Measurements from ENCODE around the gene ROM1. TPM values are rescaled to one million over a fixed set of nuclear protein-coding genes. Genes with fewer than 3 reads are reported as not detected.
"Not testable (repeated sequence)": the region's sequence is repeated elsewhere in the genome, so short reads cannot be mapped to it uniquely, and the experiment has no call there.

The ROM1 gene
- total RNA-seq, 1 donor from 2014 or later: 3.3 TPM

DNA sequence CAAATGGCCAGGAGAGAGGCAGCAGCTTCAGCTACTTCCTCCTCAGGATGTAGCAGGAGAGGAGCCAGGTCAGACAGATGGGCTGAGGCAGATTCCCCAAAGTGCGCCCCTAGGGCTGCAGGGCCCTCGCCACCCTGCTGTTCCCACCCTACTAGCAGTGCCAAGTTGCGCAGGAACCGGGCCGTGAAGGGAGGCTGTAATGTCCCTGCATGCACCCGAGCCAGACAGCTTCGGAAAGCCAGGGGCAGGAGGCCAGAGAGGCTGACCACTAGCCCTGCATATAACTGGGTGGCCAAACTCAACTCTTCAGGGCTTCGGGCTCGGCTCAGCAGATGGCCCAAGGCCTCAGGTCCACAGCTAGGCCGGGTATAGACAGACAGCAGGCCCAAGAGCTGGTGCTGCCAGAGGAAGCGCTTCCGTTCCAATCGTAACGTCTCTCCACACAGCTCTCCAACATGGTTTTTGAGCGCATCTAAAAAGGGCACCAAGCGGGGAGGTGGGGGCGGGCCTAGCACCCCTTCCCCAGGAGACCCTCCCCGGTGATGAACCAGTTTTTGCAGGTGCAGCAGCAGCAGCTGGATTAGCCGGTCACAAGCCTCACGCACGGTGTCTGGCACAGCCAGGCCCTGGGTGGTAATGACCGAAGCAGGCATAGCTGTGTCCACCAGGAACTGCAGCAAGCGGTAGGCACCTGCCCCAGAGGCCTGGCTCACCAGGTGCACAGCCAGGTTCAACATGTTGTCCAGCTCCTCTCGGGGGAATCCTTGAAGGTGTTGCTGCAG, 35.3 kb downstream of the ROM1 start:
- DNase-seq (ENCODE audit: low read depth in 2 of 2): no peak

DNA sequence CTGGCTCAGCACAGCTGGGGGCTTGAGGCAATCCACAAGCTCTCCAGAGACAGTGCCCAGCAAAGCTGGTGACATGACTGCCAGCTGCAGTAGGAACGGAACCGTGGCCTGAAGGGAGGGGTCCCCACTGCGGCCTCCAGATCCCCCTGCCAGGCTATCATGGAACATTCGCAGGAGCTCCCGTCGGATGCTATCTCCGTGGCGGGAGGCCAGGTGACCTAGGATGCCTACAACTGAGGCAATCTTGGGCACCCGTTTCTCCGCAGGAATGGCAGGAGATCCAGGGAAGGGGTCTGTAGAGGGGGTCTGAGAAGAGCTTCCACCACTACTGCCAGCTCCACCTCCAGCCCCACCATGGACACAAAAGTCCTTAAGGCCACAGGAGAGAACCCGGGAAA, 35.9 kb downstream of the ROM1 start:
- DNase-seq (ENCODE audit: low read depth in 2 of 2): no peak

DNA sequence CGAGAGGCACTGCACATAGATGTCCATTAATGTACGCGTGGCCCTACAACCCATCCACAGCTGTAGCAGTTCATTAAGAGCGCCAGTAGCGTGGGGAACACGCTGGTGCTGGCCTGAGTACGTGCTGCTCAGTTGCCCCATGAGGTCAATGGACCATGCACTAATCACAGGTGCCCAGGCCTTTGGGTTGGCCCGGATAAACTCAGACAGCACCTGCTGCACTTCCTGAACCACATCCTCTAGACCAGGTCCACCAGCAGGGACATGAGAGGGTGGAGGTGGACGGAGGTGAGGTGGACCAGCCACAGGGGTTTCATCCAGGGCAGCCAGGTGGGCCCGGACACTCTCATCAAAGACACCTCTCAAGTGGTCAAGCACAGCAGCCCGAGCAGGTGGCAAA, 36.4 kb downstream of the ROM1 start:
- DNase-seq (ENCODE audit: low read depth in 2 of 2): no peak

DNA sequence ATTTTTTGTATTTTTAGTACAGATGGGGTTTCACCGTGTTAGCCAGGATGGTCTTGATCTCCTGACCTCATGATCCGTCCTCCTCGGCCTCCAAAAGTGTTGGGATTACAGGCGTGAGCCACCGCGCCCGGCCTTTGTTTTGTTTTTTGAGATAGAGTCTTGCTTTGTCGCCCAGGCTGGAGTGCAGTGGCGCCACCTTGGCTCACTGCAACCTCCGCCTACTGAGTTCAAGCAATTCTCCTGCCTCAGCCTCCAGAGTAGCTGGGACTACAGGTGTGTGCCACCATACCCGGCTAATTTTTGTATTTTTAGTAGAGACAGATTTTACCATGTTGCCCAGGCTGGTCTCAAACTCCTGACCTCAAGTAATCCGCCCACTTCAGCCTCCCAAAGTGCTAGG, 37.2 kb downstream of the ROM1 start:
- DNase-seq (ENCODE audit: low read depth in 2 of 2): not testable (repeated sequence)

GRCh38 chr11:62652161-62653006, 39.3 kb downstream of the ROM1 start:
- no peak for DNase-seq (ENCODE audit: low read depth in 2 of 2)

- DNase-seq (ENCODE audit: low read depth in 2 of 2): no peak
Measured at GRCh38 chr11:62654297-62654696, 41.2 kb downstream of the ROM1 start.

- no peak for DNase-seq (ENCODE audit: low read depth in 2 of 2)
Measured at GRCh38 chr11:62656796-62657429, 43.9 kb downstream of the ROM1 start.

DNA sequence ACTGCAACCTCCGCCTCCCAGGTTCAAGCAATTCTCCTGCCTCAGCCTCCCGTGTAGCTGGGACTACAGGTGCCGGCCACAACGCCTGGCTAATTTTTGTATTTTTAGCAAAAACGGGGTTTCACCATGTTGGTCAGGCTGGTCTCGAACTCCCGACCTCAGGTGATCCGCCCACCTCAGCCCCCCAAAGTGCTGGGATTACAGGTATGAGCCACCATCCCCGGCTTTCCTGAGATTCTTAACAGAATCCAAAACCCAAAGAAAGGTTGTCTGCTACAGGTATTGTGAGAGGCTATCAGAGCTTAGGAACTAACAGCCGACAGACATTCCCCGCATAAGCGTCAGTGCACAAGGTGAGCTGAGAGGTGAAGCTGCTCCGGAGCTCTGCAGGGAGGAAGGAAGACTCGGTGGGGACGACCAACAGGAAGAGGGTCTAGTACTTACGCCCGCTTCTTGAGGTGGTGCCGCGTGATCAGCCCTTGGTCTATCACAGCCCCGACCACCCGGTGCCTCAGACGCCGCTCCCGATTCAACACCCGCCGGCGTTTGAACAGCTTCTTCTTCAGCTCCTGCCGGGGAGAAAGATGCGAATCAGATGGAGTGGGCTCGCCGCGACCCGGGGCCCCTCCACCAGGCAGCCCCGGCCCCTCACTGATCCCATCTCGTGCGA, 51.5 kb downstream of the ROM1 start:
- DNase-seq (ENCODE audit: low read depth in 2 of 2): peak in 1 of 2 donors; percentile 52

Other genes starting within 250 kb of the ROM1 start
- not detected in 2 replicates for gene SCGB1A1, start 194.2 kb upstream of the ROM1 start, total RNA-seq
- 231 and 244 TPM in 2 replicates for gene AHNAK, start 66.5 kb upstream of the ROM1 start, total RNA-seq
- 1,142 and 1,515 TPM in 2 replicates for gene EEF1G, start 39.4 kb upstream of the ROM1 start, total RNA-seq
- 8.9 and 11.0 TPM in 2 replicates for gene TUT1, start 21.7 kb upstream of the ROM1 start, total RNA-seq
- 185 and 204 TPM in 2 replicates for gene MTA2, start 11.4 kb upstream of the ROM1 start, total RNA-seq
- gene EML3, start 482 bp upstream of the ROM1 start, total RNA-seq: 23.7 and 35.1 TPM in 2 replicates
- gene B3GAT3, start 8.7 kb downstream of the ROM1 start, total RNA-seq: 13.9 and 19.3 TPM in 2 replicates
- 204 and 246 TPM in 2 replicates for gene GANAB, start 33.4 kb downstream of the ROM1 start, total RNA-seq
- 15.8 and 22.6 TPM in 2 replicates for gene INTS5, start 40.0 kb downstream of the ROM1 start, total RNA-seq
- 23.3 and 24.4 TPM in 2 replicates for gene C11orf98, start 52.0 kb downstream of the ROM1 start, total RNA-seq
- gene CSKMT, start 52.1 kb downstream of the ROM1 start, total RNA-seq: 4.8 and 4.9 TPM in 2 replicates
- 5.6 and 9.9 TPM in 2 replicates for gene UQCC3, start 58.4 kb downstream of the ROM1 start, total RNA-seq
- 1.5 and 1.8 TPM in 2 replicates for gene LBHD1, start 59.0 kb downstream of the ROM1 start, total RNA-seq
- 102 and 148 TPM in 2 replicates for gene UBXN1, start 65.8 kb downstream of the ROM1 start, total RNA-seq
- gene LRRN4CL, start 76.3 kb downstream of the ROM1 start, total RNA-seq: 0.38 and 0.51 TPM in 2 replicates
- 23.5 and 26.0 TPM in 2 replicates for gene BSCL2, start 94.2 kb downstream of the ROM1 start, total RNA-seq
- not detected in 2 replicates for gene GNG3, start 94.4 kb downstream of the ROM1 start, total RNA-seq
- 7.6 and 11.0 TPM in 2 replicates for gene HNRNPUL2, start 114.2 kb downstream of the ROM1 start, total RNA-seq
- 28.8 and 32.3 TPM in 2 replicates for gene TTC9C, start 115.2 kb downstream of the ROM1 start, total RNA-seq
- 9.0 and 11.6 TPM in 2 replicates for gene ZBTB3, start 140.9 kb downstream of the ROM1 start, total RNA-seq
- gene POLR2G, start 148.3 kb downstream of the ROM1 start, total RNA-seq: 65.0 and 67.8 TPM in 2 replicates
- 23.9 and 37.4 TPM in 2 replicates for gene TAF6L, start 158.1 kb downstream of the ROM1 start, total RNA-seq
- 20.2 and 30.2 TPM in 2 replicates for gene TMEM179B, start 174.1 kb downstream of the ROM1 start, total RNA-seq
- 10.4 and 12.0 TPM in 2 replicates for gene TMEM223, start 178.7 kb downstream of the ROM1 start, total RNA-seq
- gene NXF1, start 192.2 kb downstream of the ROM1 start, total RNA-seq: 9.5 and 18.1 TPM in 2 replicates
- 31.6 and 44.9 TPM in 2 replicates for gene STX5, start 218.8 kb downstream of the ROM1 start, total RNA-seq
- gene TEX54, start 219.6 kb downstream of the ROM1 start, total RNA-seq: not detected in 2 replicates
- 40.7 and 79.2 TPM in 2 replicates for gene WDR74, start 226.3 kb downstream of the ROM1 start, total RNA-seq